ENCODE measurements around the gene ATP6V0E2.

GRCh38 chr7:149837564-149838223 lies 36.1 kb upstream of the ATP6V0E2 start:
- TF ChIP-seq POLR2A (IDR thresholded peaks at IDR 0.05) (no peak), CTCF (IDR thresholded peaks at IDR 0.05) (no peak), POLR2AphosphoS5 (IDR thresholded peaks at IDR 0.05) (no peak), EP300 (IDR thresholded peaks at IDR 0.05; ENCODE audit: low read depth) (no peak)

All from transverse colon (tissue), 4 donors.